Measurements from ENCODE around the gene ABCB1. TPM values are rescaled to one million over a fixed set of nuclear protein-coding genes. Genes with fewer than 3 reads are reported as not detected.
"Not testable (repeated sequence)": the region's sequence is repeated elsewhere in the genome, so short reads cannot be mapped to it uniquely, and the experiment has no call there.

ABCB1 gene
- total and polyA plus RNA-seq, 2 experiments from 2014 or later = 0.53 to 0.80 TPM

GRCh38 chr7:87469204-87469603 is 131.5 kb downstream of the ABCB1 start:
- H3F3A ChIP-seq (replicated peaks; ENCODE audit: low read depth); ATAC-seq; H3K36me3 ChIP-seq (ENCODE audit: insufficient read depth); DNase-seq (ENCODE audit: low spot score); H3K4me3 ChIP-seq; H2AFZ ChIP-seq; H3K27me3 Mint-ChIP-seq (ENCODE audit: insufficient read depth, low read depth, poor library complexity); H3K79me2 ChIP-seq (replicated peaks; ENCODE audit: insufficient read depth); H3K4me2 ChIP-seq; H3K27ac Mint-ChIP-seq; H3K4me3 Mint-ChIP-seq; H3K9me2 ChIP-seq (ENCODE audit: insufficient read depth); H3K27me3 ChIP-seq (ENCODE audit: insufficient read depth); H3K27ac ChIP-seq (ENCODE audit: low read depth); H4K20me1 ChIP-seq (replicated peaks; ENCODE audit: insufficient read depth): not testable (repeated sequence)
- H3K4me1 ChIP-seq (ENCODE audit: insufficient read depth) = peaks cover 14% of the 10 kb centered on the region
- Mint-ChIP-seq H3K36me3 (ENCODE audit: low read depth) (peaks cover 26% of the 10 kb centered on the region), H3K9me3 (peaks cover 34% of the 10 kb centered on the region), H3K4me1 (peaks cover 15% of the 10 kb centered on the region)

GRCh38 chr7:87465534-87465880 is 135.2 kb downstream of the ABCB1 start:
- Mint-ChIP-seq H3K36me3 (ENCODE audit: low read depth) (peaks cover 26% of the 10 kb centered on the region), H3K4me1 (peaks cover 19% of the 10 kb centered on the region), H3K9me3 (peaks cover 34% of the 10 kb centered on the region)
- ATAC-seq; H3F3A ChIP-seq (replicated peaks; ENCODE audit: low read depth); H4K20me1 ChIP-seq (replicated peaks; ENCODE audit: insufficient read depth); H3K9me2 ChIP-seq (ENCODE audit: insufficient read depth); DNase-seq (ENCODE audit: low spot score); H3K27ac Mint-ChIP-seq; H3K79me2 ChIP-seq (replicated peaks; ENCODE audit: insufficient read depth); H3K27me3 ChIP-seq (ENCODE audit: insufficient read depth); H3K4me3 Mint-ChIP-seq; H3K27ac ChIP-seq (ENCODE audit: low read depth); H3K27me3 Mint-ChIP-seq (ENCODE audit: insufficient read depth, low read depth, poor library complexity); H3K36me3 ChIP-seq (ENCODE audit: insufficient read depth): not testable (repeated sequence)
- Histone ChIP-seq H3K4me3 (peak overlapping the region; percentile 43; the same call in 1 of the 2 replicates), H2AFZ (peak overlapping the region; percentile 84), H3K4me1 (ENCODE audit: insufficient read depth) (peaks cover 19% of the 10 kb centered on the region), H3K4me2 (peak overlapping the region; percentile 72)

- Histone ChIP-seq H3K4me1 (ENCODE audit: insufficient read depth) (peaks cover 19% of the 10 kb centered on the region), H3K4me3 (peak overlapping the region; percentile 43), H3K4me2 (peak overlapping the region; percentile 72), H2AFZ (peak overlapping the region; percentile 84)
- not testable (repeated sequence) for H3F3A ChIP-seq (replicated peaks; ENCODE audit: low read depth); H3K27ac ChIP-seq (ENCODE audit: low read depth); H3K27me3 ChIP-seq (ENCODE audit: insufficient read depth); H3K36me3 ChIP-seq (ENCODE audit: insufficient read depth); H3K79me2 ChIP-seq (replicated peaks; ENCODE audit: insufficient read depth); H4K20me1 ChIP-seq (replicated peaks; ENCODE audit: insufficient read depth); H3K9me2 ChIP-seq (ENCODE audit: insufficient read depth); H3K27me3 Mint-ChIP-seq (ENCODE audit: insufficient read depth, low read depth, poor library complexity)
- DNase-seq (ENCODE audit: low spot score) (peak; percentile 84), ATAC-seq (peak; percentile 100)
- Mint-ChIP-seq H3K4me3 (peak overlapping the region; percentile 49), H3K9me3 (peaks cover 31% of the 10 kb centered on the region), H3K27ac (peak overlapping the region; percentile 62), H3K4me1 (peaks cover 19% of the 10 kb centered on the region), H3K36me3 (ENCODE audit: low read depth) (peaks cover 26% of the 10 kb centered on the region)
Measured at GRCh38 chr7:87464830-87465533, 135.7 kb downstream of the ABCB1 start.

DNA sequence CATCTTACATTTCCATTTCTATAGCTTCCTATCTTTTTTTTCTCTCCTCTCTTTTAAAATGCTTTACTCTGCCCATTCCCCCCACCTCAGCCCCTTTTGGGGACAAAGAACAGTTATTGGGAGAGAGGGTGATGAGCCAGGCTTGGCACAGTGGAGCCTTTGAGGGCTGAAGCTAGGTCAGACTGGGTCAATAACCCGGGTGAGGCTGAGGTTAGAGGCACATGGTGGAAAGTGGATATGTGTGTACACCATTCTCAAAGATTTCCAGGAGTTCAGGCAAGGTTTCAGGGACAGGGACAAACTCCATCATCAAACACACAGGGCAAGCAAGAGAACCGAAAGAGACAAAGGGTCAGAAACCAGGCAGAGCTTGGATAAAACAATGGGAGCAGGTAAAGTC is 136.7 kb downstream of the ABCB1 start:
- no peak overlapping the region for H3K27ac ChIP-seq (ENCODE audit: low read depth)
- 0 out of 2 replicates have a peak, but pooled peaks cover 3% of the 10 kb centered on the region for H3K36me3 ChIP-seq (ENCODE audit: insufficient read depth)
- H3K27me3 ChIP-seq (ENCODE audit: insufficient read depth) = no peaks in the 10 kb centered on the region
- H3K9me2 ChIP-seq (ENCODE audit: insufficient read depth) = no peaks in the 10 kb centered on the region
- H2AFZ ChIP-seq = peak overlapping the region; percentile 39; the same call in 1 of the 2 replicates
- no peaks in the 10 kb centered on the region for H3F3A ChIP-seq (replicated peaks; ENCODE audit: low read depth)
- Mint-ChIP-seq H3K4me1 (peaks cover 19% of the 10 kb centered on the region), H3K27ac (no peak overlapping the region), H3K4me3 (no peak overlapping the region), H3K9me3 (peaks cover 29% of the 10 kb centered on the region), H3K27me3 (ENCODE audit: insufficient read depth, low read depth, poor library complexity) (peaks cover 4% of the 10 kb centered on the region), H3K36me3 (ENCODE audit: low read depth) (peaks cover 26% of the 10 kb centered on the region)
- no peak for TF ChIP-seq STAT1 (IDR thresholded peaks at IDR 0.05; ENCODE audit: unreplicated experiment)
- peaks cover 19% of the 10 kb centered on the region for H3K4me1 ChIP-seq (ENCODE audit: insufficient read depth)
- ATAC-seq = no peak
- H3K79me2 ChIP-seq (replicated peaks; ENCODE audit: insufficient read depth) = no peaks in the 10 kb centered on the region
- H4K20me1 ChIP-seq (replicated peaks; ENCODE audit: insufficient read depth) = no peaks in the 10 kb centered on the region
- no peak for DNase-seq (ENCODE audit: low spot score)
- H3K4me2 ChIP-seq = no peak overlapping the region
- H3K4me3 ChIP-seq = no peak overlapping the region

GRCh38 chr7:87460444-87460843 is 140.2 kb downstream of the ABCB1 start:
- not testable (repeated sequence) for H3K27me3 ChIP-seq (ENCODE audit: insufficient read depth); H3K27ac Mint-ChIP-seq; H3K27me3 Mint-ChIP-seq (ENCODE audit: insufficient read depth, low read depth, poor library complexity); H3K9me3 Mint-ChIP-seq; H2AFZ ChIP-seq; H3K4me3 ChIP-seq; H3K79me2 ChIP-seq (replicated peaks; ENCODE audit: insufficient read depth); H3K4me3 Mint-ChIP-seq; H3K36me3 Mint-ChIP-seq (ENCODE audit: low read depth); ATAC-seq; H3K9me2 ChIP-seq (ENCODE audit: insufficient read depth); H3K27ac ChIP-seq (ENCODE audit: low read depth); H4K20me1 ChIP-seq (replicated peaks; ENCODE audit: insufficient read depth); H3K36me3 ChIP-seq (ENCODE audit: insufficient read depth); H3K4me2 ChIP-seq; H3F3A ChIP-seq (replicated peaks; ENCODE audit: low read depth); DNase-seq (ENCODE audit: low spot score)
- H3K4me1 Mint-ChIP-seq = peaks cover 23% of the 10 kb centered on the region
- peaks cover 13% of the 10 kb centered on the region for H3K4me1 ChIP-seq (ENCODE audit: insufficient read depth)

All from GM23338 (cell line).